GM21717 (cell line): ENCODE data around the gene UBE2A.

Experiments used
- ATAC-seq: cut with Tn5 transposase; IDR thresholded peaks from one replicate; pipeline ENCODE4 v1.9.1; 2021; ENCODE audit warnings: mild to moderate bottlenecking, moderate library complexity; ENCODE audit not compliant: unreplicated experiment

The UBE2A gene

DNA sequence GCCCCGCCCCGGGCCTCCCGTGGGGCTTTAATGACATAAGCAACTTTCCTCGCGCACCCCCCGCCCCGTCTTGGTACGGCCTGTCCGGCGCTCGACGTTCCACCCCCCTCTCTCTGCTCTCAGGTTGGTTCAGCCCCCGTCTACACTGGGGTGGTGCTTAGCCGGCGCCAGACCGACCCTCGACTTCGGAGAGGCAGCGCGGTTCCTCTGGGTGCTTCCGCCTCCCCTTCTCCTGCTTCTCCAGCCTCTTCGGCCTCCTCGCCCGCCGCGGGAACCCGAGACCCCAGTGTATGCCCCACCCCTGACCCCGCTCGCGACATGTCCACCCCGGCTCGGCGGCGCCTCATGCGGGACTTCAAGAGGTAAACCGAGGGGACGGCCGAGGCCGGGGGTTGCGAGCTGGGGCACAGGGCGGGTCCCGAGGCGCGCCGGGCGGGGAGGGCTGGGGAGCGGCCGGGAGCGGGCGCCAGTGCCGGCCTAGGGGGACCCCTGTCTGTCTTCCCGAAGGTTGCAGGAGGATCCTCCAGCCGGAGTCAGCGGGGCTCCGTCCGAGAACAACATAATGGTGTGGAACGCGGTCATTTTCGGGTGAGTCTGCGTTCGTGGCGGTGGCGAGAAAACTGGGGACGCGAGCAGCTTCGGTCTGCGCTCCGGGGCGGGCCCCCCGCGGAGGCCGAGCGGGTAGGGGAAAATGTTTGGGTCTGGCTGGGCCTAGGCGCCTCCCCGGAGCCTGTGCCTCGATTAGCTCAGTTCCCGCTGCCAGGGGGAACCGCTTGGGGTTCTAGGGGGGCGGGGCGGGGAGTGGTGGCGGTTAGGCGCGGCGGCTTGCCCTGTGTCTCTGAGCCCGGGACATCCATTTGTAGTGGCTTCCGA is at the start of gene UBE2A:
Gene UBE2A, plus strand, starts transcription at position 170 of the 873 bp plus-strand sequence. Its CDS starts 149 bp downstream, at position 319.
- ATAC-seq, result peak; percentile 82

DNA sequence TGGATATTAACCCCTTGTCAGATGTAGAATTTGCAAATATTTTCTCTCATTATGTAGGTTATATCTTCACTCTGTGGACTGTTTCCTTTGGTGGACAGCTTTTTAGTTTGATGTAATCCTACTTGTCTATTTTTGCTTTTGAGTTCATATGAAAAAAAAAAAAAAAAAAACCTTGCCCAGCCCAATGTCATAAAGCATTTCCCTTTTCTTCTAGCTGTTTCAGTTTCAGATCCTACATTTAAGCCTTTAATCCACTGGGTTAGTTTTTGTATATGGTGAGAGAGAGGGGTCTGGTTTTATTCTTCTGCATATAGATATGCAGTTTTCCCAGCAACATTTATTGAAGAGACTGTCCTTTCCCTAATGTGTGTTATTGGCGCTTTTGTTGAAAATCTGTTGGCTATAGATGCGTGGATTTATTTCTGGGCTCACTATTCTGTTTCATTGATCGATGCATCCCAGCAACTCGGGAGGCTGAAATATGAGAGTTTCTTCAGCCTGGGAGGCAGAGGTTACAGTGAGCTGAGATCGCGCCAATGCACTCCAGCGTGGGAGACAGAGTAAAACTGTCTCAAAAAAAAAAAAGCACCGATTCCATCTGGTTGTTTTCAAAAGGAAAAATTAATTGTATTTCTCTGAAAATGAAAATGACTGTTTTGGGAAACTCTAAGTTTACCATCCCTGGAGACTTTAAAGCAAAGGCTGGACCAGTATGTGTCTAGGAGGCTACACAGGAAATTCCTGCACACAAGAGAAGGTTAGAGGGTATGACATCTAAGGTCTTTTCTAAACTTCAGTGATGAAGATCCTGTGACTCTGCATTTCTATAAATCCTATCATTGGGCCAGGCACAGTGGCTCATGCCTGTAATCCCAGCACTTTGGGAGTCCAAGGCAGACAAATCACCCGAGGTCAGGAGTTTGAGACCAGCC is 44.8 kb upstream of the UBE2A start:
- ATAC-seq, result no peak

DNA sequence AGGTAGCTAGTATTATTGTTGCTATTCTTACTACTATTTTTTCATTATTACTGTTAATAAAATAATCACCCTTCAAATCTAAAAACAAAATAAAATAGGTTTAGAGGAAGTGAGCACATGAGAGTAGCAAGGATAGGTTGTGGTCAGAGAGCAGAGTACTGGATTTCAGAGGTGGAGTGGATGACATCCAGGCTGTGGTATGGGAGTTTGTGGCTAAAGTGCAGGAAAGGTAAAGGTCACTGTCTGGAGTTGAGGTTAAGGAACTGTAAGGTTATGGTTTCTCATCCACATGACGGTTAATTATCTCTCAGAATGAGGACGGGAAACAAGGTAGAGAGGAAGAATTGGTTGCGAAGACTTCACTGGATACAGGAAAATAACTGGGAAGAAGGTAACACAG is 36.9 kb upstream of the UBE2A start:
- no peak for ATAC-seq

DNA sequence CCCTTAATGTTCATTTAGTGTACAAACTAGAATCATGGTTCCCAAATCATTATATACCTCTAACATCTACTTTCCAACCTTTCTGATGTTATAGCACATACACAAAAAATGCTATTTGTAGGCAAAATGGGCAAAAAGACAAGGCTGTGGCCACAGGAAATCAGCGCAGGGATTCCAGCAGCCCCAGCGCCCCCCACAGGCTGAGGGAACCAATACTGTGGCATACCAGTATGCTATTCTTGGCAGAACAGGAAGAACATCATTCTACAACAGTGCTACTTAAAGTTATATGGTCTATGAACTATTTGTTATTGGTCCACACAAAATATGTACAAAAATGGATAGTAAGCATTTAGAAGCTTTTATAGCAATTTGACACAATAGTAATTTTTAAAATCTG is 34.5 kb upstream of the UBE2A start:
- ATAC-seq, result no peak

DNA sequence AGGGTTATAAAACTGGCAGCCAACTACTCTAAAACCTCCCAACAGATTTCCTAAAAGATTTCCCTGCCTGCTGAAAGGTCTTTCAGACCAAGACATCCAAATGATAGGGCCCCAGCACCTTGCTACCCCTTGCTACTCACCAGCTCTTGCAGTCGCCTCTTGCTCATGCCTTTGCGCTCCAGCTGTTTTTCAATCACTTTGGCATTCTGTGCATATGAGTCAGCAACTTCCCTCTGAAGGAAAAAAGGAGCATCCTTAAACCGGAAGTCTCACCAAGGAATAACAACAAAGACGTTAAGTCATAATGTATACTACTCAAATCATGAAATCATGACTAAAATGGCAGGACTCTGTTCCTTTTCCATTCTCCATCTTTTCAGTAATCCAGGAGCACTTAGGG is 33.2 kb upstream of the UBE2A start:
- ATAC-seq, result no peak

DNA sequence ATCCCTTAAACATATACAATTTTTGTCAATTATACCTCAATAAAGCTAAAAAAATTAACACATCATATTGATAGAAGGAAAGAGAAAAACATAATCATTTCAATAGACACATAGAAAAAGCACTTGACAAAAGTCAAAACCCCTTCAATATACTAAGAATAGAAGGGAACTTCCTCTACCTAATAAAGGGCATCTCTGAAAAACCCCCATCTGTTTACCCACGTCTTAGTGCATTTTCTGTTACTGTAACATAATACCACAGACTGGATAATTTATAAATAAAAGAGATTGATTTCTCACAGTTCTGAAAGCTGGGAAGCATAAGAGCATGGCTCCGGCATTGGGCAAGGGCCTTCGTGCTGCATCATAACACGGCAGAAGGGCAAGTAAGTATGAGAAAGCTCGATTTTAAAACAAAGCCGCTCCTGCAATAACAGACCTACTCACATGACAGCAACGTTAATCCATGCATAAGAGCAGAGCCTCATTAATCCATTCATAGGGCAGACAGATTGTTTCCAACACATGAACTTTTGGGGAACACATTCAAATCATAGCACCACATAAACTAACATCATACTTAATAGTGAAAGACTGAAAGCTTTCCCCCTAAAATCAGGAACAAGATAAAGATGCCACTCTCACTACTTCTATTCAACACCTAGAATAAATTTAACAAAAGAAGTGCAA is 24.9 kb upstream of the UBE2A start:
- no peak for ATAC-seq

DNA sequence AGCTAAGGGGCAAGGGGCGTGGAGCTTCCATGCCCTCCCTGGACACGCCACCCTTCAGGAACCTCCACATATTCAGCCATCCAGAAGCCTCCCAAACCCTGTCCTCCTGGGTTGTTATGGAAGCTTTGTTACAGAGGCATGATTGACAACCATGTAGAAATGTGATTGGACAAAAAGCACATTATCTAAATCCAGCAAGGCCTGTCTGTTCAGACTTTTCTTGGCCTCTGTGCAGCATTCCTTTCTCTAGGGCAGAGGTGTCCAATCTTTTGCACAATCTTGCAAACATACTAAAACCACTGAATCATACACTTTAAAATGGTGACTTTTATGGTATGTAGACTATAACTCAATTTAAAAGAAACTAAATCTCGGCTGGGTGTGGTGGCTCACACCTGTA is 21.9 kb upstream of the UBE2A start:
- no peak for ATAC-seq

DNA sequence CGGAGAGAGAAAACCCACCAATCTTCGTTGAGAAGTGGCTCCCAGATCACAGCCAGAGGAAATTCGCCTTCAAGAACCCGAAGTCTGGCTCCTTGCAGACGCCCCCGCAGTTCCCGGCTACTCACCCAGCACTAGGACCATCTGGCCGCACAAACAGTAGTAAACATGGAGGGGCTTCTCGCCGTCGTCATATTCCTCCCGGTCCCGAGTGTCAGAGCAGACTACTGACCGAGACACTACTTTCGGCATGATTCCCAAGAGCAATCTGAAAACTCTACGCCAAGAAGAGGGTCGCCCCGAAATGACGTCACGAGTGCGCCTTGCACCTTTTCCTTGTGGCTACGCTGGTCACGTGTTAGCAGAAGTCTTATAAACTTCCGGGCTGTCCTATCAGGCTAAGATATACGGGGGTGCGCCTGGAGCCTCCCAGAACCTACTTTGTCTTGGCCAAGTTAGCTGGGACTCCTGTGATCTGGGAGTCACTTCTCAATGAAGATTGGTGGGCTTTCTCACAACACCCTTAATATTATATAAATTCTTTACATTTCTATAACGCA is 9.2 kb upstream of the UBE2A start, which contains the start of gene STEEP1:
Gene STEEP1, minus strand, starts transcription at position 303 of the 557 bp plus-strand sequence. Its CDS starts 54 bp downstream, at position 249.
- ATAC-seq, result peak; percentile 84

DNA sequence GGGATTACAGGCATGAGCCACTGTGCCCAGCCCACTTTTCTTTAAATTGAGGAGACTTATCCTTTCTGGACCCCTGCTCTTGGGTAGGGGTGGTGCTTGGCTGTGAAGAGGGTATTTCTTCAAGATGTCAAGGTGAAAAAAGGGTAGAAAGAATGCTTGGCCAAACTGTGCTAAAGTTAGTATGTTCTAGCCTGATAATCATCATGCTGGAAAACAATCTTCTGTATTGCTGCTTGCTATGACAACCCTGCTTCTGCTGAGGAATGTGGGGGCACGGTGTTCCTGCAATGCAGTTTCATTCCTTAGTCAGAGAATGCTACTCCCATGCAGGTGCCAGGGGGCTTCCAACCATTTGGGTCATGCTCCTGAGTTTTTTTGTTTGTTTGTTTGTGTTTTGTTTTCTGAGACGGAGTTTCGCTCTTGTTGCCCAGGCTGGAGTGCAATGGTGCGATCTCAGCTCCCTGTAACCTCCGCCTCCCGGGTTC is 4.0 kb upstream of the UBE2A start:
- no peak for ATAC-seq

DNA sequence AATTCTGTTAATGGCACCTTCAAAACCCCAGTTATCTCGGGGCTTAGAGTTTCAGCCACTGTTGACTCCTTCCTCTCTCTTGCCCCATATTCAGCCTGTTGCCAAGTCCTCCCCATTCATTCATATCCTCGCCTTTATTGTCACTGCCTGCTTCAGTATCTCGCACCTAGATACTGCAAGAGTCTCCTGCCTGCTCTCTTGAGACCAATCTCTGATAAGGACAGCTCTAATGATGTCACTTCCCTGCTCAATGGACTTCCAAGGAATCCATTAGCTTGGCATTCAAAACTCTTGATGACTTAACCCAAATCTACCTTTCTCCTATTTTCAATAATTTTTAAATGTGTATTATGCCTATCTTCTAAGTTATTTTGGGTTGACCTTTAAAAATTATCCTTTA is 1.1 kb upstream of the UBE2A start:
- no peak for ATAC-seq

DNA sequence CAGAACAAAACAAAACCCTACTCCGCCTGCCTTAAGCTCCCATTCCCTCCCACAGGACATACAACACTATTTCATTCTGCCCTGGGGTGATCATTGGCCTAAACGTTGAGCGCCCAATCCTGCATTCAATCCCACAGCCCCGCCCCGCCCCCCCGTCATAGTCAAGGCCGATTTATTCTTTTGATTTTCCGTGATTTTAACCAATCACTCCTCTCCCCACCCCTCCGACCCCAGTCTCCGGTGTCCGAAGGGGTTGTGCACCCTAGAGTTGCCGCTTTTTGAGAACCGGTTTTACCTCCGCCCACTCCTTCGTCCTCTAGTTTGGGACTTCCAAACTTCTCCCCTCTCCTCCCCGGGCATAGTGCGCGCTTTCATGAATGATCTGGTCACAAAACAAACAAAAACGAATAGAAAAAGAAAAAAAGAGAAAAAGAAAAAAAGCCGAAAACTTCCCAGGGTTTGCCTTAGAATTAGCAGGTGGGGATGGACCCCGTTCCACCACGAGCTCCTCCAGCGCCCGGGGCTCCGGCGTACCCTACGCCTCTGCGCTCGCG is 446 bp upstream of the UBE2A start:
- ATAC-seq, result no peak

DNA sequence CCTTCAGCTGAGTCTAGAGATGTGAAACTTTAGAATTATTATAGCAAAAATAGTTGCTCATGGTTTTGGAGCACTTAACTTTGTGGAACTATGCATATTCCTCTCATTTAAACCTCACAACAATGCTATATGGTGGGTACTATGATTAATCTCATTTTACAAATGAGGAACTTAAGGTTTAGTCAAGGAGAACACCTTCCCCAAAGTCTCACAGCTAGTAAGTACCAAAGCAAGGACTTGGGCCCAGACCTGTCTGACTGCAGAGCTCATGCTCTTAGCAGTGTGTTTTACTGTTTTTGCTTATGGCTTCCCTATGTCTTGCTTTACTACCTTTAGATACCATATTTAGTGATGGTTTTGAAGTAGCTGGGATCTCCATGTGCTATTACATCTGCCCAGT is 5.1 kb downstream of the UBE2A start:
- ATAC-seq, result no peak

DNA sequence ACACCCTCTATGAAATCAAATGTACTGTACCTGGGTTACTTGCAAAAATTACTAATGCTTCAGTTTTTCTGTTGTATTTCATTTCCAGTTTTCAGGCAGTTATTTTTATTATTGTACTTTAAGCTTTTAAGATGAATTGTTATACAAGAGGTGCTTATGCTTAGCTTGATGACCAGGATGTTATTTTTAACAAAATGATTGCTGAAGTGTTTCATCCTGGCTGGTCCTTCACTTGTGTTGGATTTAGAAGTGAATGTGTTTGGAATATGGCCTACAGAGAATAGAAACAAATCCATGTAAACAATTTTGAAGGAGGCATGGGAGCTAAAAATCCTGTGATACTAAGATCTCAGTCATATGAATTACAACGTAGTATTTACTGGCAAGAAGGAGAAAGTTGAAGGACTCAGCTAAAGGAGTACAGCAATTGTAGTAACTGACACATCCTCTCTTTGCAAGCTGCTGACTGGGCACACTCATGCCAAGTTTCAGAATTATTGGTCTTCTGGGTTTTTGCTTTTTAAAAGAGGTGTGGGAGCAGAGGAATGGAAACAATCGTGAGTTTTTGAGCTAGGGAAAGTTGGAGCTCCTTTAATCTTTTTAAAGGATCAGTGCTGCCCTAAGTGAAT is 9.2 kb downstream of the UBE2A start:
- ATAC-seq, result no peak

DNA sequence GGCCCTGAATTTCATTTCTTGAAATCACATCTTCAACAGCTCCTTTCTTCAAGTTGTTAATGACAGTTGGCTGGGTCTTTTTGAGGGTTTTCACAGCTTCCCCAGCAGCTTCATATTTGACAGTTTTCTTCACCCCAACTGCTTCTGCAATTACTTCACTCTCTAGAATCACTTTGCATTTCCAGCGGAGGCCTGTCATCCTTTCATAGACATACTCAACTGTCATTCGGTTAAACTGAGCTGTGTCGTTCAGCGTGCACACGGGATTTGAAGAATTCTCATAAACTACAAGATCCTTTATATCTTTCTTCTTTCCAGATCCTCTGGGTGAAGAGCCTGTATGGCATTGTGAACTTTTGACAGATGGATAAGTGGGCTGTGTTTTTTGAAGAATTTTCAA is 15.4 kb downstream of the UBE2A start:
- no peak for ATAC-seq

DNA sequence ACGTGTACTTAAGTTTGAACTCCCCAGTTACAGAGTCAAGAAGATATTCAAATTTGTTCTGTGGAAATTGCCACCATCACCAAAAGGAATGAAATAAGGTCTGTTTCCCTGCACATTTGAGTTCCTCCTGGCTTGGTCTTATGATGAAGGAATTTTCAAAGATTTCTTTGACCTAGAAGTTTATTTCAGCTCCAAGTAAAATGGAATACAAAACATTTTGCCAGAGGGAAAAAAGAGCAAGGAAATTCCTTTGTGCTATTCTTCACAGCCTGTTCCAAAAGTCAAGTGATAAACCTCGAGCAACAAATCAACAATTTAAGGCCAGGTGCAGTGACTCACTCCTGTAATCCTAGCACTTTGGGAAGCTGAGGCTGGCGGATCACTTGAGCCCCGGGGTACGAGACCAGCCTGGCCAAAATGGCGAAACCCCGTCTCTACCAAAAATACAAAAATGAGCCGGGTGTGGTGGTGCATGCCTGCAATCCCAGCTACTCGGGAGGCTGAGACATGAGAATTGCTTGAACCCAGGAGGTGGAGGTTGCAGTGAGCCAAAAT is 28.4 kb downstream of the UBE2A start:
- ATAC-seq, result no peak

DNA sequence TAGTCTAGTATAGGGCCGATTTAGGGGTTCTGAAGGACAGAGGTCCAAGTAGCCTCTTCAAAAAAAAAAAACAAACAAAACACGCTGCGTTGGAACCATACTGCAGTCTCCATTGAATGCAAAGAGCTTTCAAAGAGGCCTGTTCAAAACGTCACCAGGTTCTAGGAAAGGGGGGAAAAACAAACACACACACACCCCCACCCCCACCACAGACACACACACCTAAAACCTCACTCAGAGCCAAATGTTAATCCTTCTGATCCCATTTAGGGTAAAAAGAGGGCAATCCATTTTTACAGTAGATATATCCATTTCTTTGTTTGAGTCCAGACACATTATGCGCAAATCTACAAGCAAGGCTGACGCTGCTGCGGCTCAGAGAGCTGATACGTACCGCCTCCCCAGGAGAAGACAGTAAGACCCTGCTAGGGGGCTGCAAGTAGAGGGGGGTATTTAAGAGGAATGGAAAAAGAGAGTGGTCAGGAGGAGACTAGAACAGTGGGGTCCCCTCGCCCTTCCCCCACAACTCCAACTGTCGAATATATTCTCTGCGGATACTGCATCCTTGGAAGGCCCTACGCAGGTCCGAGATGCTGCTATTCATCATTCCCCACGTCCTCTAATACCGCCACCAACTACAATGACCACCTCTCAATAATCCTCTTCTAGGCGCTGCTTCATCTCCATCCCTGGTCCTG is 30.6 kb downstream of the UBE2A start:
- no peak for ATAC-seq

DNA sequence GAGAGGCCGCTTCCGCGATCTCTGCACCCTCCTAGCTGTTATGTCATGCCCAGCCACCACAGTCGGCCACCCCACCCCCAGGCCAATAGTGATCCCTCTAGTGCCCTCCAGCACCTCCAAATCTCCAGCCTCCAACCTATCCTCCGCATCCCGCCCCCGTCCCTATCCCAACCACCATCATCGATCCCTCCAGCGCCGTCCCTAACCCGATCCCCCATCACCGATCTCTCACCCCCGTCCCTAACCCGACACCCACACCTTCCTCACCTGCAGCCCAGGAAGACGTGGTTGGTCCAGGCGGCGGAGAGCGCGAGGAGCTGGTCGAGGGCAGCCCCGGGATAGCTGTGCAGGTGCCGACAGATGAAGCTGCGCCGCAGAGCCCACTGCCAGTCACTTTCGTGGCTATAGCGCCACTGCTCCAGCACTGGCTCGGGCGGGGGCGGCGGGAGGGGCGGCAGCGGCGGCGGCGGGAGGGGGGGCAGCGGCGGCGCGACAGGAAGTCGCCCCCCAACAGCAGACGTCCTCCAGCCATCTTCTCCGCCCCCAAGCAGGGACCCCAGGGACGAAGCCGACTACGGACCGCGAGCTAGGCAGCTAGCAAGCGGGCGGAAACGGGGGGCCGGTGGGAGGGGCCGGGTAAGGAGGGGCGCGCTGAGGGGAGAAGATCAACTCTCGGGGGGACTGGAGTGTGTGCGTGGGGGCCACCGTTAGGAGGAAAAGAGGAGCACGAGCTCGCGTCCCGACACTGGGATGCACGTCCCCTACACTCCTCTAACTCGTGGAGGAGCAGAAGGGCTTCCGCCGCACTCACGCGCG is 31.3 kb downstream of the UBE2A start:
- ATAC-seq, result peak; percentile 29
